SK-N-SH treated with all-trans-retinoic acid at 6 μM for 48 hours (cell line): ENCODE results near the gene GSAP.

Source experiments
- ATAC-seq: fragments of 200-7000 bp; cut with Tn5 transposase; 3 replicates; pipeline ENCODE4 v1.9.1; 2020; ENCODE audit warnings: mild to moderate bottlenecking, moderate library complexity
- ARNTL ChIP-seq: fragments of 450-650 bp; formaldehyde crosslinking; IDR thresholded peaks from 2 replicates; pipeline ENCODE4 v1.5.0; 2020; ENCODE audit warnings: low read depth, mild to moderate bottlenecking, moderate library complexity, borderline replicate concordance
- CREB5 ChIP-seq: fragments of 250-450 bp; sonication (Bioruptor Pico); IDR thresholded peaks from 2 replicates; pipeline ENCODE4 v1.5.1; 2020; ENCODE audit warnings: low read depth, mild to moderate bottlenecking, moderate library complexity
- CSDC2 ChIP-seq: fragments of 250-450 bp; sonication (Bioruptor Pico); IDR thresholded peaks from 2 replicates; pipeline ENCODE4 v1.5.0; 2020; ENCODE audit warnings: mild to moderate bottlenecking, moderate library complexity
- ESRRG ChIP-seq: fragments of 250-450 bp; sonication (Bioruptor Pico); IDR thresholded peaks from 2 replicates; pipeline ENCODE4 v1.6.1; 2021; ENCODE audit warnings: mild to moderate bottlenecking
- GLIS3 ChIP-seq: fragments of 250-450 bp; sonication (Bioruptor Pico); IDR thresholded peaks from 2 replicates; pipeline ENCODE4 v1.5.0; 2020; ENCODE audit warnings: mild to moderate bottlenecking, moderate library complexity
- ISL1 ChIP-seq: fragments of 250-450 bp; sonication (Bioruptor Pico); IDR thresholded peaks from 2 replicates; pipeline ENCODE4 v2.1.2; 2022; ENCODE audit warnings: mild to moderate bottlenecking, moderate library complexity
- OSR1 ChIP-seq: fragments of 250-450 bp; sonication (Bioruptor Pico); IDR thresholded peaks from 2 replicates; pipeline ENCODE4 v1.8.0; 2022; ENCODE audit warnings: moderate library complexity, mild to moderate bottlenecking, inconsistent platforms
- PATZ1 ChIP-seq: fragments of 250-450 bp; sonication (Bioruptor Pico); IDR thresholded peaks from 2 replicates; pipeline ENCODE4 v1.8.0; 2020; ENCODE audit warnings: mild to moderate bottlenecking, moderate library complexity, borderline replicate concordance
- POU6F1 ChIP-seq: fragments of 250-450 bp; sonication (Bioruptor Pico); IDR thresholded peaks from 2 replicates; pipeline ENCODE4 v1.8.0; 2021; ENCODE audit warnings: low read depth, mild to moderate bottlenecking, moderate library complexity, borderline replicate concordance
- PPARA ChIP-seq: fragments of 250-450 bp; sonication (Bioruptor Pico); IDR thresholded peaks from 2 replicates; pipeline ENCODE4 v1.5.0; 2020; ENCODE audit warnings: mild to moderate bottlenecking, borderline replicate concordance
- RARB ChIP-seq: fragments of 250-450 bp; sonication (Bioruptor Pico); IDR thresholded peaks from 2 replicates; pipeline ENCODE4 v1.8.0; 2021; ENCODE audit warnings: mild to moderate bottlenecking, moderate library complexity
- SNAI2 ChIP-seq: fragments of 250-450 bp; sonication (Bioruptor Pico); IDR thresholded peaks from 2 replicates; pipeline ENCODE4 v1.5.0; 2020; ENCODE audit warnings: mild to moderate bottlenecking, moderate library complexity
- TCF4 ChIP-seq: fragments of 250-450 bp; sonication (Bioruptor Pico); IDR thresholded peaks from 2 replicates; pipeline ENCODE4 v1.8.0; 2021; ENCODE audit warnings: mild to moderate bottlenecking, moderate library complexity, borderline replicate concordance
- TOX ChIP-seq: fragments of 250-450 bp; sonication (Bioruptor Pico); IDR thresholded peaks from 2 replicates; pipeline ENCODE4 v1.8.0; 2021; ENCODE audit warnings: mild to moderate bottlenecking, moderate library complexity, borderline replicate concordance
- ZC3H10 ChIP-seq: fragments of 250-450 bp; sonication (Bioruptor Pico); IDR thresholded peaks from 2 replicates; pipeline ENCODE4 v1.5.1; 2021; ENCODE audit warnings: mild to moderate bottlenecking, moderate library complexity
- ZFP3 ChIP-seq: fragments of 250-450 bp; sonication (Bioruptor Pico); IDR thresholded peaks from 2 replicates; pipeline ENCODE4 v1.5.0; 2020; ENCODE audit warnings: mild to moderate bottlenecking, moderate library complexity
- ZFP30 ChIP-seq: fragments of 450-650 bp; formaldehyde crosslinking; IDR thresholded peaks from 2 replicates; pipeline ENCODE4 v1.5.0; 2022; ENCODE audit warnings: mild to moderate bottlenecking, moderate library complexity
- ZNF565 ChIP-seq: fragments of 450-650 bp; formaldehyde crosslinking; conservative IDR thresholded peaks from 2 replicates; pipeline ENCODE4 v1.5.0; 2020; ENCODE audit warnings: low read depth, mild to moderate bottlenecking, moderate library complexity
- ZNF70 ChIP-seq: fragments of 450-650 bp; formaldehyde crosslinking; IDR thresholded peaks from 2 replicates; pipeline ENCODE4 v1.5.0; 2020; ENCODE audit warnings: mild to moderate bottlenecking, moderate library complexity
- ZNF8 ChIP-seq: fragments of 450-650 bp; formaldehyde crosslinking; IDR thresholded peaks from 2 replicates; pipeline ENCODE4 v1.5.0; 2020; ENCODE audit warnings: mild to moderate bottlenecking, moderate library complexity
- TF ChIP-seq, protein P1 (sequence below): fragments of 250-450 bp; sonication (Bioruptor Pico); IDR thresholded peaks from 2 replicates; pipeline ENCODE4 v1.5.0; 2020; ENCODE audit warnings: mild to moderate bottlenecking, moderate library complexity
- TF ChIP-seq, protein P2 (sequence below): fragments of 250-450 bp; sonication (Bioruptor Pico); IDR thresholded peaks from 2 replicates; pipeline ENCODE4 v1.5.1; 2021; ENCODE audit warnings: mild to moderate bottlenecking, moderate library complexity

The GSAP gene

DNA sequence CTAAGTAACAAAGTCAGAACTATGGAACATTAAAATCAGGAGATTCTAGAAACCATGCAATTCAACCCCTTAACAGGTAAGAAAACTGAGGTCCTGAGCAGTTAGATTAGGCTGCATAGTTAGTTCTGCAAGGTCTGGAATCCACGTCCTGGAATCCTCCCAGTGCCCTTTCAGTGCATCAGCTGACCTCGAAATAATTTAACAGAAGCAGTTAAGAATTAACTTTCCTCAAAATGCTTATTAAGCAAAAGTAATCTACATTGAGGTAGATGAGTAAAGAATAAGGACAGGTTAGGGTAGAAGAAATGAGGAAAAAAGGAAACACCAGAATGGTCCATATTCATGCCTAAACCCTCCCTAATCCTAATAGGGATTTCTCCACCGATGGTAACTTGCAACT, 37.6 kb downstream of the GSAP start:
- TF ChIP-seq ZFP3 (CRISPR knock-in tag) = no peak
- no peak for TF ChIP-seq ESRRG (CRISPR knock-in tag)
- no peak for TF ChIP-seq ZNF565 (CRISPR knock-in tag)
- TF ChIP-seq TOX (CRISPR knock-in tag) = no peak
- TF ChIP-seq PATZ1 (CRISPR knock-in tag) = no peak
- TF ChIP-seq GLIS3 = no peak
- no peak for TF ChIP-seq ZC3H10 (CRISPR knock-in tag)
- ATAC-seq = no peak

- TF ChIP-seq OSR1 (CRISPR knock-in tag) = no peak
- no peak for TF ChIP-seq SNAI2 (CRISPR knock-in tag)
- no peak for TF ChIP-seq ZNF8 (CRISPR knock-in tag)
- no peak for TF ChIP-seq RARB (CRISPR knock-in tag)
- TF ChIP-seq ESRRG (CRISPR knock-in tag) = no peak
- TF ChIP-seq TCF4 = no peak
- no peak for TF ChIP-seq PPARA (CRISPR knock-in tag)
- TF ChIP-seq POU6F1 (CRISPR knock-in tag) = no peak
- no peak for TF ChIP-seq ZNF565 (CRISPR knock-in tag)
- TF ChIP-seq, protein P1, sequence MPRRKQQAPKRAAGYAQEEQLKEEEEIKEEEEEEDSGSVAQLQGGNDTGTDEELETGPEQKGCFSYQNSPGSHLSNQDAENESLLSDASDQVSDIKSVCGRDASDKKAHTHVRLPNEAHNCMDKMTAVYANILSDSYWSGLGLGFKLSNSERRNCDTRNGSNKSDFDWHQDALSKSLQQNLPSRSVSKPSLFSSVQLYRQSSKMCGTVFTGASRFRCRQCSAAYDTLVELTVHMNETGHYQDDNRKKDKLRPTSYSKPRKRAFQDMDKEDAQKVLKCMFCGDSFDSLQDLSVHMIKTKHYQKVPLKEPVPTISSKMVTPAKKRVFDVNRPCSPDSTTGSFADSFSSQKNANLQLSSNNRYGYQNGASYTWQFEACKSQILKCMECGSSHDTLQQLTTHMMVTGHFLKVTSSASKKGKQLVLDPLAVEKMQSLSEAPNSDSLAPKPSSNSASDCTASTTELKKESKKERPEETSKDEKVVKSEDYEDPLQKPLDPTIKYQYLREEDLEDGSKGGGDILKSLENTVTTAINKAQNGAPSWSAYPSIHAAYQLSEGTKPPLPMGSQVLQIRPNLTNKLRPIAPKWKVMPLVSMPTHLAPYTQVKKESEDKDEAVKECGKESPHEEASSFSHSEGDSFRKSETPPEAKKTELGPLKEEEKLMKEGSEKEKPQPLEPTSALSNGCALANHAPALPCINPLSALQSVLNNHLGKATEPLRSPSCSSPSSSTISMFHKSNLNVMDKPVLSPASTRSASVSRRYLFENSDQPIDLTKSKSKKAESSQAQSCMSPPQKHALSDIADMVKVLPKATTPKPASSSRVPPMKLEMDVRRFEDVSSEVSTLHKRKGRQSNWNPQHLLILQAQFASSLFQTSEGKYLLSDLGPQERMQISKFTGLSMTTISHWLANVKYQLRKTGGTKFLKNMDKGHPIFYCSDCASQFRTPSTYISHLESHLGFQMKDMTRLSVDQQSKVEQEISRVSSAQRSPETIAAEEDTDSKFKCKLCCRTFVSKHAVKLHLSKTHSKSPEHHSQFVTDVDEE (CRISPR knock-in tag) = no peak
- TF ChIP-seq CREB5 (CRISPR knock-in tag) = no peak
- no peak for TF ChIP-seq GLIS3
- TF ChIP-seq ZFP30 (CRISPR knock-in tag) = no peak
- no peak for TF ChIP-seq TOX (CRISPR knock-in tag)
- no peak for ATAC-seq
Observed at GRCh38 chr7:77370606-77371005, 45.5 kb downstream of the GSAP start.

- ATAC-seq = 0 out of 3 replicates have a peak, but pooled peaks have one; percentile 34
- TF ChIP-seq ISL1 (CRISPR knock-in tag) (no peak), PPARA (CRISPR knock-in tag) (no peak), ARNTL (CRISPR knock-in tag) (no peak), OSR1 (CRISPR knock-in tag) (no peak), PATZ1 (CRISPR knock-in tag) (no peak), SNAI2 (CRISPR knock-in tag) (no peak), ZNF70 (CRISPR knock-in tag) (no peak), ESRRG (CRISPR knock-in tag) (no peak), RARB (CRISPR knock-in tag) (no peak), CSDC2 (CRISPR knock-in tag) (no peak)
- TF ChIP-seq, protein P2, sequence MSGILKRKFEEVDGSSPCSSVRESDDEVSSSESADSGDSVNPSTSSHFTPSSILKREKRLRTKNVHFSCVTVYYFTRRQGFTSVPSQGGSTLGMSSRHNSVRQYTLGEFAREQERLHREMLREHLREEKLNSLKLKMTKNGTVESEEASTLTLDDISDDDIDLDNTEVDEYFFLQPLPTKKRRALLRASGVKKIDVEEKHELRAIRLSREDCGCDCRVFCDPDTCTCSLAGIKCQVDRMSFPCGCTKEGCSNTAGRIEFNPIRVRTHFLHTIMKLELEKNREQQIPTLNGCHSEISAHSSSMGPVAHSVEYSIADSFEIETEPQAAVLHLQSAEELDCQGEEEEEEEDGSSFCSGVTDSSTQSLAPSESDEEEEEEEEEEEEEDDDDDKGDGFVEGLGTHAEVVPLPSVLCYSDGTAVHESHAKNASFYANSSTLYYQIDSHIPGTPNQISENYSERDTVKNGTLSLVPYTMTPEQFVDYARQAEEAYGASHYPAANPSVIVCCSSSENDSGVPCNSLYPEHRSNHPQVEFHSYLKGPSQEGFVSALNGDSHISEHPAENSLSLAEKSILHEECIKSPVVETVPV (CRISPR knock-in tag) = no peak
Observed at GRCh38 chr7:77368974-77369373, 47.2 kb downstream of the GSAP start.
